GM21515 (cell line): ENCODE results near the gene ECM1.

ENCODE experiments used
- ATAC-seq: cut with Tn5 transposase; IDR thresholded peaks from one replicate; pipeline ENCODE4 v1.9.1; 2021; ENCODE audit not compliant: unreplicated experiment

Gene ECM1

DNA sequence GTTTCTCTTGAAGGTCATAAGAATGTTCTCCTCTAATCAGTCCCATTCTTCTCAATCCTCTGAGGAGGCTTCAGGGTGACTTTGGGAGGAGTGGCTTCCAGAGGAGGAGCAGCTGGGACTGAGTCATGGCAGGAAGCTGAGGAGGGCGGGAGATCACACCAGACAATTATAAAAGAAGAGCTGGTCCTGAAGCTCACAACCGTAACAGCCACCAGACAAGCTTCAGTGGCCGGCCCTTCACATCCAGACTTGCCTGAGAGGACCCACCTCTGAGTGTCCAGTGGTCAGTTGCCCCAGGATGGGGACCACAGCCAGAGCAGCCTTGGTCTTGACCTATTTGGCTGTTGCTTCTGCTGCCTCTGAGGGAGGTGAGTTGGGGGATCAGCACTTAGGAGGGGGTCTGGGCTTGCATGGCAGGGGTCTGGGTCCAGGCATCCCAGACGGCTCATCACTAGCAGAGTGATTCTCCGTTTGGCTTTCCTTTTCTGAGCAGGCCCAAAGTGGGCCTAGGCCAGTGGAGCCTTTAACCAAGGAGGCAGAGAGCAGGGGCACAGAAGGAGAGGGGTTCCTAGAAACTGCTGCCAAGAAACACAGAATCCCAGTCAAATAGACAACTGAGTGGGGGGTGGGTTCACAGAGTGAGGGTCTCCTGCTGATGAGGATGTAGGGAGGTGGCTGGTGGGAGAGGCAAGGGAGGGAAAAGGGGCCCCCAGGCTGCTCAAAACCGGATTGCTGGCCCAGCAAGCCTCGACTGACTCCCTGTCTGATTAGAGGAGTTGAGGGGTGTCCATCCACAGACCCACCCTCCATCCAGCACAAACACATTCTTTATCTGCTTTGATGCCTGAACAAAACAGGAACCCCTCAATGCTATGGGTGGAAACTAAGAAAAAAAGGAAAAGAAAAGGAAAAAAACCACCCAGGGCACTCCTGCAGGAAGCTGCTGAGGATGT, at the start of gene ECM1:
TSS of gene ECM1 (plus strand) at position 198 of the 953 bp plus-strand sequence. CDS start at position 299, 101 bp downstream.
- no peak for ATAC-seq

DNA sequence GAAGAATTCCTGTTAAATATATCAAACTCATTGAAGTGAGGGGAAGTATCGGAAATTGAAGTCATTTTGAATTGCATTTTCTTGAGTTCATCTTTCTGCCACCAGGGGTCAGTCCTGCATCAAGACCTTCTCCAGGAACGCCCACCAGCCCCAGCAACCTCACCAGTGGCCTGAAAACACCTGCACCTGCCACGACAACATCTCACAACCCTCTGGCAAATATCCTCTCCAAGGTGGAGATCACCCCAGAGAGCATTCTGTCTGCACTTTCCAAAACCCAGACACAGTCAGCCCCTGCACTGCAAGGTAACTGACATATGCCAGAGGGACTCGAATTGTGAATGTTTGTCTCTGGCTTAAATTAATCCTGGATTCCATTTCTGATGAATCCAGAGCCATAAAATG, 43.5 kb upstream of the ECM1 start:
- ATAC-seq, result no peak

DNA sequence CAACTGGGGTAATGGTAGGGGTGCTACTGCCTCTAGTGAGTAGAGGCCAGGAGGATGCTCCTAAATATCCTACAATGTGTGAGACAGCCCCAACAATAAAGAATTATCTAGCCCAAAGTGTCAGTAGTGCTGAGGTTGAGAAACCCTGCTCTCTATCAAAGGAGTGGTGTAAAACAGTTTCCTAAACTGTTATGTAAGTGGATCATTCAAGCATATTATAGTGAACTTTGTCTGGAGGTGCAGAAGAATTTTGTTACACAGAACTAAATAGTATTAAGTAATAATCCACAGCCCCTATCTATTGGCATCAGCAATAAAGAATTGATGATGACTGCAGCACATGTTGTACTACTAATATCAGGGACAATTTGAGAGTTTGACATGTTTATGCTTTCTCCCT, 40.9 kb upstream of the ECM1 start:
- ATAC-seq, result no peak

DNA sequence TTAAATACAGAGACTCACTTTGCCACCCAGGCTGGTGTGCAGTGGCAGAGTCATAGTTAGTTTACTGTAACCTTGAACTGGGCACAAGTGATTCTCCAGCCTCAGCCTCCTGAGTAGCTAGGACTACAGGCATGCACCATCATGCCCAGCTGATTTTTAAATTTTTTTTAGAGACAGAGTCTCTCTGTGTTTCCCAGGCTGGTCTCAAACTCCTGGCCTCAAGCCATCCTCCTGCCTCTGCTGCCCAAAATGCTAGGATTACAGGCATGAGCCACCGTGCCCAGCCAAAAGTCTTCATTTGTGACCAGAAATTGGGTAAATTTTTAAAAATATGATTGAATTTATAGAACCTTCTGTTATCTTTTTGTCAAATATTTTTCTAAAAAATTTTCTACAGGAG, 38.6 kb upstream of the ECM1 start:
- ATAC-seq, result no peak

DNA sequence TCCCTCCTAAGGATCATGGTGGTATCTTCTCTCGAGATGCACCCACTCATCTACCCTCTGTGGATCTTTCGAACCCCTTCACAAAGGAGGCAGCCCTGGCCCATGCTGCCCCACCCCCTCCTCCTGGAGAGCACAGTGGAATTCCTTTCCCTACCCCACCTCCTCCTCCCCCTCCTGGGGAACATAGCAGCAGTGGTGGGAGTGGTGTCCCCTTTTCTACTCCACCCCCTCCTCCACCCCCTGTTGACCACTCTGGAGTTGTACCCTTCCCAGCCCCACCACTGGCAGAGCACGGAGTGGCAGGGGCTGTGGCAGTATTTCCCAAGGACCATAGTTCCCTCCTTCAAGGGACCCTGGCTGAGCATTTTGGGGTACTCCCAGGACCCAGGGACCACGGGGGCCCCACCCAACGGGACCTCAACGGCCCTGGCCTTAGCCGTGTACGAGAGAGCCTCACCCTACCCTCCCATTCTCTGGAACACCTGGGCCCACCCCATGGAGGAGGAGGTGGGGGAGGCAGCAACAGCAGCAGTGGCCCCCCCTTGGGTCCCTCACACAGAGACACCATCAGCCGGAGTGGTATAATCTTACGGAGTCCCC, 35.2 kb upstream of the ECM1 start:
- no peak for ATAC-seq

DNA sequence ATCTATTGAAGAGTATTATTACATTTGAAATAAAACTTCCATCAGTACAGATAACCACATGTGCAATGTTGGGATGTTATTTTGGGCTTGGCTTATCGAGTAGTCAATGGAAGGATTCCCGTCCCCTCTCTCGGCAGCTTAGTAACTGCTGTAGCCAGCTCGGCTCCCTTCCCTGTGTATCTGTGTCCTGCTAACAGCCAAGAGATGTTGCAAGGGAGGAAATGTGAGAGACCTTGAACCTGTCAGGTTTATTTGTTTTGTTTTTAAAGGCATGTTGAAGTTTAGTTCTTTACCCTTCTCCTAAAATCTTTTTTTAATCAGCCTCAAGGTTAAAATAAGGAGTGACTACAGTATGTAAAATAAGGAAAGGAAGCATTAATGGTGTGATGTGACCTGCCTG, 34.2 kb upstream of the ECM1 start:
- no peak for ATAC-seq

DNA sequence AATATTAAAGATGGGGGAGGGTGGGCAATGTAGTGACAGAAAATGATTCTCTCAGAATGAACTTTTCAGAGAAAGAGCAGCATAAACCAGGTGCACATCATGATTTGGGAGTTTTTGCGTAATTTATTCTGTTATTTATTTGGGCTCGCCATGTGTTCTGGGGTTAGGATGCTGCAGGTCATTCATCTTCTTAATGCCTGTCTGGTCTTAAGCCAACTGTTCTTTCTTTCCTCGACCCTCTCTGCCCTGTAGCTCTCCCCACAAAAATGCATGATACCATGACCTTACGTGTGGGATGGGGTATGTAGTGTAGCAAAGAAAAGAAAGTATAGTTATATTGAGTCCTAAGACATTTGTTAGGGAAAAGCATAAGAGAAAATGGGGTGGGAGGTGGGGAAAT, 33.0 kb upstream of the ECM1 start:
- ATAC-seq, result no peak

DNA sequence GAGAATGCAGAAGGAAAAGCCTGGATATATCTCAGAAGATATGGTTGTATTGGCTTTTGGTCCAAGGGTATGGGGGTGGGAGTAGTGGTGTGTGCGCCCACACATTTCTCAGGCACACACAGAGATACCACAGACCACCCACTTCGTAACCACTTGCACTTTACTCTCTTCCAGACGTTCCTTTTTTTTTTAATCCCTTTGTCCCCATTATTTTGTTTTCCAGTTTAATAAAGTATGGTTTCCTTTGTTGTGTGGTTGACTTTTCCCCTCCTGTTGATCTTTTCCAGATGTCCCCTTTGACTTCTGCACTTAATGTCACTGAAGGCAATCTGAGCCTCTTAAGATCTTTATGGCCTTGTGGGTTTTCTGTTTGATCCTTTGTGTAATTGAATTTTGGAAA, 31.2 kb upstream of the ECM1 start:
- ATAC-seq, result no peak

DNA sequence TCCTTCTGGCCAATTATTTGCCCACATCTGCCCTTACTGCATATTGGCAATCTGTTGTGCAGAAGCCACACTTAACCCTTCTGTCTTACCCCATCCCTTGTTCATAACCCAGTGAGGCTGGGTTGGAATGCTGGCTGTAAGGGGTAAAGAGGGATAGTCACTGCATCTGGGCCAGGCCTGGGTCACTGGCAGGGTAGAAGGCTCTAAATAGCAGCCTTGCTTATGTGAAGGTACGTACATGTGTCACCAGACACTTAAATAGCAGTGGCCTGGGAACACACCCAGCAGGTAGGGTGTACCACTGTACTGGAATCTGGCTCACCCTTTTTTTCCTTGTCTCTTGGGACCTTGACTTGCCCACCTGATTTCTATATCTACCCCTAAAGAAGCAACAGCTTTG, 30.6 kb upstream of the ECM1 start:
- no peak for ATAC-seq

DNA sequence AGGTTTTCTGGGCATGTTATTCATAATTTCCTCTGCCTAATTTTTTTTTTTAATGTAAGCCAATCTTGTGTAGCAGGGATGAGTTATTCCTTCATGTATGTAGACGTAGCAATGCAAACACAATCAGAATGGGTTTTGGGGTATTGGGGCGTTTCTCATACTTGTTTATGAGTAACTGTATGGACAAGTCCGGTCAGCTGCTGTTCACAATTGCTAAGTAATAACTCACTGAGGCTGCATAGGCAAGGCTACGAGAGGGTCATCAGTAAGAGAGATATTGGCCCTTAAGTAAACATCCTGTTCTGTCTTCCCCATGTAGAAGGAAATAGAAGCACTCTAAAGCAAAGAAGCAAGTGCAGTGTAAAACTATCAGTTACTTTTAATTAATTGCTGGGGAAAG, 30.2 kb upstream of the ECM1 start:
- no peak for ATAC-seq

DNA sequence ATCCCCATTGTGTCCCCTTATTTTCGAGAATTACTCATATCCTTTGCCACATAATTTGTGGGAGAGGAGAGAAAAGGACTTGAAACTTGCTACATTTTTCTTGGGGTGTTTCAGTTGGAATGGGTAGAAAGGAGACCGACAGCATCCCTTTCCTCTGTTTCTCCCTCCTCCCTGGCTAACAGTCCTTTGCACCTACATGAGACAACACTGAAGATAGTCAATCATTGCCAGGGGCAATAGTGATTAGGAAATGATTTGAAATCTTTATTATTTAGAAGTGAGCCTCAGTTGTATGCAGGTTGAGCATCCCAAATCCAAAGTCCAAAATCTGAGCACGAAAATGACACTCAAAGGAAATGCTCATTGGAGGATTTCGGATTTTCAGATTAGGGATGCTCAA, 28.5 kb upstream of the ECM1 start:
- no peak for ATAC-seq

DNA sequence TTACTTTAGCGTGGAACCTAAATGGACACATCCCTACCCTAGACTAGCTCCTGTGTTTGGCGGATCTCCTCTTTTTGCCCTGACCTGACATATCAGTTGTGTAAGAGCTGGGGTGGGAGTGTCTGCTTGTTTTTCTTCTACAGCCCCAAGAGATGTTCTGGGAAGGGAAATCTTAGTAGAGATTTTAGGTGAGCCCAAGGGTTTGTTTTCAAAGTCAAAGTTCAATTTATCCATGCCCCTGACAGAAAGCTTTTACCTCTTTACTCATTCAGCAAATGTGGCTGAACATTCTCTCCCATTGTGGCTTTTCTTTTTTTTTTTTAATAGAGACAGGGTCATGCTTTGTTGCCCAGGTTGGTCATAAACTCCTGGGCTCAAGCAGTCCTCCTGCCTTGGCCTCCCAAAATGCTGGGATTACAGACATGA, 28.0 kb upstream of the ECM1 start:
- ATAC-seq, result no peak

DNA sequence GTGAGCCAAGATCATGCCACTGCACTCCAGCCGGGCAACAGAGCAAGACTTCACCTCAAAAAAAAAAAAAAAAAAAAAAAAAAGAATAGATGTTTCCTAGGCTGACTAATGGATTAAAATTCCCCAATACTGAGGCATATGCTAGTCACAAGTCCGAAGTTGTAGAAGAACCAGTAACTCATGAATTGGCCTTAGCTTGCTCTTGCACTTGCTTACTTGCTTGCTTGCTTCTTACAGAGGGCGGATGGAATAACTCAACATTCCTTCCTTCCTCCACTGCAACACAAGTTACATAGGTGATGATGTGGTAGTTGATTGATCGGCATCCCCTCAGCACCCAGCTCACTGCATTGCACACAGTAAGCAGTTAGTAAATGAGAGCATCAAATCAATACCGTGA, 23.5 kb upstream of the ECM1 start:
- no peak for ATAC-seq

DNA sequence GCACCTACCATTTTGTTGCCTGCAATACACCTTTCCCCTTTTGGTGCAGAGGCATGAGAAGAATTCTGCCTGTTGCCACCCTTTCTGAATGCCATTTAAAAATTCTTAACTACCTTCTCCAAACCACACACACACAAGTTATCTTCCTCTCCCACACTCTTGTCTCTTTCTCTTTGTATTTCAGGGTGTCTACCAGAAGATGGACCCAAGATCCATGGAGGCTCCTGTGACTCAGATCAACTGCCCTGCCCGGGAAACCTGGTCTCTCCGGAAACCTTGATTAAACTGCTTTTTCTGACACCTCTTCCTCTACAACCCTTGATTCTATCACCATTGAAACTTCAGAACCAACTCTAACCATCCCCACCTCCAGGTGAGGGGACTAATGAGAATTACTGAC, 23.0 kb upstream of the ECM1 start:
- no peak for ATAC-seq

DNA sequence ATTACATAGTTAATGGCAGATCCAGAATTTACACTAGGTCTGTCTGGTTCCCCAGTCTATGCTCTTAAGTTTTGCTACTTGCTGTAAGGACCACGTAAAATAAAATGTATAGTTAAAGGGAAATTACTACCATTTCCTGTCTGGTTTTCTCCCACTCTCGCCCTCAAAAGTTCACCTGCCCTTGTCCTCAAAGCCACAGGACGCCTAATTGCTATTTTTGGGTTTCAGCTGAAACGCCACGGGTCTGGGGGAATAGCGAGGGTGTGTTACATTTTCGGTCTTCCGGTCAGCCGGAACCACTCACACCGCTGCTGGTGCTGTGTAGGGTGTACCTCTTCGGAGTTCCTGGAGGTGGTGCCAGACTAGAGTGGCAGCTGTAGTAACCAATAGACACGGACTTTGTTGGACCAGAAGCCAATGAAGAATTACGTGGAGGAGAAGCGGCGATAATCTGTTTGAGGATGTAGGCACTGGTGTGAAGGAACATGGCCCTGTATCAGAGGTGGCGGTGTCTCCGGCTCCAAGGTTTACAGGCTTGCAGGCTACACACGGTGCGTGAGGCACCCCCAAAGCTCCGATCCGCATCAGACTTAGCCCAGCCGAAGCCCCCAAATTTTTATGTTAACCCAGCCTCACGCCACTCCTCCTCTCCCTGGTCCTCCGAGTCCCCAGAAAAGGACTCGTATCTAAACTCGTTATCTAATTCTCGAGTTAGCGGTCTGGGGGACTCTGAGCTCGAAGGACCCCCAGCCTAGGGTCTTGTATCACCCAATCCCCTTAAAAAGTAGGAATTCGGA, 20.7 kb upstream of the ECM1 start, which contains the start of gene TARS2:
TSS of gene TARS2 (plus strand) at position 454 of the 797 bp plus-strand sequence. CDS start at position 486, 32 bp downstream.
- ATAC-seq, result peak; percentile 98

DNA sequence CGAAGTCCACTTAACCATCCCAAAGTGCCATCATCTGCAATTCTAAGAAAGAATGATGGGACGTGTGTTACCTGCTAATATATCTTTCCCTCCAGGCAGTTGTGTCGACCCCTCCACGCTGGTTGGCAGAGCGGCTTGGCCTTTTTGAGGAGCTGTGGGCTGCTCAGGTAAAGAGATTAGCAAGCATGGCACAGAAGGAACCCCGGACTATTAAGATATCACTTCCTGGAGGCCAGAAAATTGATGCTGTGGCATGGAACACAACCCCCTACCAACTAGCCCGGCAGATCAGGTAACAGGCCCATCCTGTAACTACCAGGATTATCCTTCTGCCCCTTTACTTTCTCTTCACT, 20.2 kb upstream of the ECM1 start:
- ATAC-seq, result no peak

DNA sequence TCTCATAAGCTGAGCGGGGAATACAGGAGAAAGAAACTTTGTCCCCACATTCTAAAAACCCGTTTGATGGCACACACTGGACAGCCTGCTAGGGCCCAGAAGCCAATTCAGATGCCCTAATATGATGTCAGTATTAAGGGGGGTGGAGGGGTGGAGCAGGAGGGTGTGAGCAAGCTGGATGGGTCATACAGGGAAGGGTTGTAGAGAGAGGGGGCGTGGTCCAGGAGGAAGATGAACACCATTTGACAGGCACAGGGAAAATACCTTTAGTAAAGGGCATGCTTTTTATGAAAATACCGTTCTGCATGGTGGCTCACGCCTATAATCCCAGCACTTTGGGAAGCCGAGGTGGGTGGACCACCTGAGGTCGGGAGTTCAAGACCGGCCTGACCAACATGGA, 14.7 kb upstream of the ECM1 start:
- ATAC-seq, result no peak

DNA sequence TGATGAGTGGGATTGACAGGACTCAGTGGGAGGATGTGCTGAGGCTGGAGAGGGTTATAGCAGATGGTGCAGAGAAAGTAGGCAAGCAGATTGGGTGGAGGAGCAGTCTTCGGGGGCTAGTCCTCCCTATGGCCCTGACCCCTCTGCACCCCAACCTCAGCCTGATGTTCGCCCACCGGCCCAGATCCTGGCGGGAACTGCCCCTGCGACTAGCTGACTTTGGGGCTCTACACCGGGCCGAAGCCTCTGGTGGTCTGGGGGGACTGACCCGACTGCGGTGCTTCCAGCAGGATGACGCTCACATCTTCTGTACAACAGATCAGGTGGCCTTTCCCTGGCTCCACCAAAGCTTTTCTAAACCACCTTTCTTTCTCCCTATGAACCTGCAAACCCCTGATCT, 9.6 kb upstream of the ECM1 start:
- ATAC-seq, result no peak

DNA sequence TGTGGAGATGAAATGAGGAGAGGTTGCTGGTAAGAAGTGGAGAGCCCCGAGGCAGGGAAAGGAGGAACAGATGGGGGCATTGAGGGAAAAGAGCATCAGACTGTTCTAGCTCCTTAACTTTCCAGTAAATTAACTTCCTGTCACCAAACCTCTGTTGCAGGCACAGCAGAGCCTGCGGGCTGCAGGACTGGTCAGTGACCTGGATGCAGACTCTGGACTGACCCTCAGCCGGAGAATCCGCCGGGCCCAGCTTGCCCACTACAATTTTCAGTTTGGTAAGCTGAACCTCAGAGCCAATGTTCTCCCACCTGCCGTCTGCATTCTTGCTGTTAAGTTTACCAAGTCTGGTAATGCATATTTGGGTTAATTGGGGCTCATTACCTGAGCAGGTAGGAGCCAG, 2.5 kb upstream of the ECM1 start:
- no peak for ATAC-seq

DNA sequence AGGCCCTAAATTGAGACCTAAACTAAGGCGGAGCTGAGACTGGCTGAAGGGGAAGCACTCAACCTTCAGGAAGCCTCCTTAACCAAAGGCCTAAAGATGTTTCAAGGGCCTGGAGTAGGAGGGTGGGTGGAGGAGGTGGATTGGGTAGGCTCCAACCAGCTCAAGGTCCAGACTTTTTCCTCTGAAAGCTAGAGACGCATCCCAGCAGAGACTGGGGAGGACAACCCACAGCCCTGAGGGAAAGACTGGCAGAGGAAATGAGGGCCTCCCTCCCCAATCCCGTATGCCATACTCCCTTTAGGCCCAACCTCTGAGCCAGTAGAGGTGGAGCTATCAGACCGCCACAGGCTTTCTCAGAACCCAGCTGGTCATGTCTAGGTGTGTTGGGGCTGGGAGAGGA, 1.1 kb downstream of the ECM1 start:
- no peak for ATAC-seq

DNA sequence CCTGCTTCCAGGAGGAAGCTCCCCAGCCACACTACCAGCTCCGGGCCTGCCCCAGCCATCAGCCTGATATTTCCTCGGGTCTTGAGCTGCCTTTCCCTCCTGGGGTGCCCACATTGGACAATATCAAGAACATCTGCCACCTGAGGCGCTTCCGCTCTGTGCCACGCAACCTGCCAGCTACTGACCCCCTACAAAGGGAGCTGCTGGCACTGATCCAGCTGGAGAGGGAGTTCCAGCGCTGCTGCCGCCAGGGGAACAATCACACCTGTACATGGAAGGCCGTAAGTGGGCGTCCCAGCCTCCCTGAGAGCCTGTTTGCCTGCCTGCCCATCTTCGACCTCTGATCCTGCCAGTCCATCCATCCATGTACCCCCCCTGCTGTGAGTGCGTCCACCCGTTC, 3.6 kb downstream of the ECM1 start:
- ATAC-seq, result no peak
